ENCODE results near the gene SERPINA4. TPM values are rescaled to one million over a fixed set of nuclear protein-coding genes. Genes with fewer than 3 reads are reported as not detected.

The SERPINA4 gene
- total and polyA plus RNA-seq, 2 donors (not counting 1 experiment from before 2014, with no cell fraction given): not detected

DNA sequence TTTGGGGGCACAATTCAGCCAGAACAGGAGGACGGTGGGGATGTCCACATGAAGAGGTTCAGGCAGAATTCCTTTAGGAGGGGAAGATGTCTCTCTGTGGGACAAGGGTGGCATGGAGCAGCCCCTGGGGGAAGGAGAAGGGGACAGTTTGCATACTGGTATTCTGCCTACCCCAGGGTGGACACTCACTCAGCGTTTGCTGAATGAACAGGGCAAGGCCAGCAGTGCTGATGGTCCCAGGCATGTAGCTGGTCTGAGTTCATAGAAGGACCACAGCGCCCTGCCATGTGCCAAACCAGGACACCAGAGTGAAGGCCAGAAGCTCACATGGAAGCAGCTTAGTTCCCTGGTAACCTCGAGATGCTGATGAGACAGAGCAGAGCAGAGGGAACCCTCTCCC lies 25.4 kb downstream of the SERPINA4 start:
- Histone ChIP-seq H4K20me1 (ENCODE audit: control insufficient read depth, extremely low read depth, insufficient read depth, low read length) (no peaks in the 10 kb centered on the region), H3K27me3 (ENCODE audit: control insufficient read depth, insufficient read depth, low read length) (no peaks in the 10 kb centered on the region), H2AFZ (ENCODE audit: low read length) (no peak overlapping the region), H3K79me2 (ENCODE audit: control insufficient read depth, insufficient read depth, low read length) (no peaks in the 10 kb centered on the region), H3K4me1 (ENCODE audit: control insufficient read depth, extremely low read depth, insufficient read depth, low read length) (no peaks in the 10 kb centered on the region), H3K27ac (ENCODE audit: insufficient read depth, low read length) (no peak overlapping the region), H3K36me3 (ENCODE audit: control insufficient read depth, insufficient read depth, low read length) (no peaks in the 10 kb centered on the region), H3K4me2 (ENCODE audit: extremely low read depth, insufficient read depth, low read length) (no peak overlapping the region), H3K9me3 (ENCODE audit: control insufficient read depth, insufficient read depth, low read depth, low read length) (no peaks in the 10 kb centered on the region), H3K9ac (ENCODE audit: insufficient read depth, low read length) (no peak overlapping the region), H3K4me3 (replicated peaks in 1 of 4; ENCODE audit: control extremely low read depth in 1 of 4, insufficient read depth in 1 of 4, low read depth in 3 of 4, low read length in 4 of 4) (no peak overlapping the region)
- no peak for TF ChIP-seq EZH2 (IDR thresholded peaks at IDR 0.05; ENCODE audit: low read length, missing control alignments)
- TF ChIP-seq, protein P1, sequence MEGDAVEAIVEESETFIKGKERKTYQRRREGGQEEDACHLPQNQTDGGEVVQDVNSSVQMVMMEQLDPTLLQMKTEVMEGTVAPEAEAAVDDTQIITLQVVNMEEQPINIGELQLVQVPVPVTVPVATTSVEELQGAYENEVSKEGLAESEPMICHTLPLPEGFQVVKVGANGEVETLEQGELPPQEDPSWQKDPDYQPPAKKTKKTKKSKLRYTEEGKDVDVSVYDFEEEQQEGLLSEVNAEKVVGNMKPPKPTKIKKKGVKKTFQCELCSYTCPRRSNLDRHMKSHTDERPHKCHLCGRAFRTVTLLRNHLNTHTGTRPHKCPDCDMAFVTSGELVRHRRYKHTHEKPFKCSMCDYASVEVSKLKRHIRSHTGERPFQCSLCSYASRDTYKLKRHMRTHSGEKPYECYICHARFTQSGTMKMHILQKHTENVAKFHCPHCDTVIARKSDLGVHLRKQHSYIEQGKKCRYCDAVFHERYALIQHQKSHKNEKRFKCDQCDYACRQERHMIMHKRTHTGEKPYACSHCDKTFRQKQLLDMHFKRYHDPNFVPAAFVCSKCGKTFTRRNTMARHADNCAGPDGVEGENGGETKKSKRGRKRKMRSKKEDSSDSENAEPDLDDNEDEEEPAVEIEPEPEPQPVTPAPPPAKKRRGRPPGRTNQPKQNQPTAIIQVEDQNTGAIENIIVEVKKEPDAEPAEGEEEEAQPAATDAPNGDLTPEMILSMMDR (conservative IDR thresholded peaks at IDR 0.05 in 1 of 2, IDR thresholded peaks at IDR 0.05 in 1 of 2; ENCODE audit: low read depth in 1 of 2, low read length in 2 of 2): no peak
- DNase-seq (ENCODE audit: low read depth in 2 of 2): no peak

DNA sequence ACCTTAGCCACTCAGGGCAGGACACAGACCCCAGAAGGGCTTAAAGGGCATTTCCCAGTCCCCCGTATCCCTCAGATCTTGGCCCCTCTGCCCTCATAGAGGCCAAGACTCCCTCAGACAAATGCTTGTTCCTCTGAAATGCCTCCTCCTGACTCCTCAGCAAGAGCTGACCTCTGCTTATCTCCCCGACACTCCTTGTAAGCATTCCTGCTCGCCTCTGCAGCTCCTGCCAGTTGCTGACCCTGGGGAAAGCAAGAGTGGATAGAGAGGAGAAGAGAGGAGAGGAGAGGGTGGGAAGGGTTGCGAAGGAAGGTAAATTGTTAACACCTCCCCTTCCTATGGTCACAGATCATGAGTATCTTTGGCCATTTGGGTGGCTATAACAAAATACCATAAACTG lies 27.1 kb downstream of the SERPINA4 start:
- H3K36me3 ChIP-seq (ENCODE audit: control insufficient read depth, insufficient read depth, low read length): no peaks in the 10 kb centered on the region
- H2AFZ ChIP-seq (ENCODE audit: low read length): no peak overlapping the region
- H3K9me3 ChIP-seq (ENCODE audit: control insufficient read depth, insufficient read depth, low read depth, low read length): no peaks in the 10 kb centered on the region
- H3K9ac ChIP-seq (ENCODE audit: insufficient read depth, low read length): no peak overlapping the region
- H3K4me3 ChIP-seq (replicated peaks in 1 of 4; ENCODE audit: control extremely low read depth in 1 of 4, insufficient read depth in 1 of 4, low read depth in 3 of 4, low read length in 4 of 4): no peak overlapping the region
- H4K20me1 ChIP-seq (ENCODE audit: control insufficient read depth, extremely low read depth, insufficient read depth, low read length): no peaks in the 10 kb centered on the region
- H3K79me2 ChIP-seq (ENCODE audit: control insufficient read depth, insufficient read depth, low read length): no peaks in the 10 kb centered on the region
- TF ChIP-seq EZH2 (IDR thresholded peaks at IDR 0.05; ENCODE audit: low read length, missing control alignments): no peak
- TF ChIP-seq, protein P1 (conservative IDR thresholded peaks at IDR 0.05 in 1 of 2, IDR thresholded peaks at IDR 0.05 in 1 of 2; ENCODE audit: low read depth in 1 of 2, low read length in 2 of 2): no peak
- H3K27ac ChIP-seq (ENCODE audit: insufficient read depth, low read length): no peak overlapping the region
- no peaks in the 10 kb centered on the region for H3K4me1 ChIP-seq (ENCODE audit: control insufficient read depth, extremely low read depth, insufficient read depth, low read length)
- no peaks in the 10 kb centered on the region for H3K27me3 ChIP-seq (ENCODE audit: control insufficient read depth, insufficient read depth, low read length)
- no peak for DNase-seq (ENCODE audit: low read depth in 2 of 2)
- no peak overlapping the region for H3K4me2 ChIP-seq (ENCODE audit: extremely low read depth, insufficient read depth, low read length)

DNA sequence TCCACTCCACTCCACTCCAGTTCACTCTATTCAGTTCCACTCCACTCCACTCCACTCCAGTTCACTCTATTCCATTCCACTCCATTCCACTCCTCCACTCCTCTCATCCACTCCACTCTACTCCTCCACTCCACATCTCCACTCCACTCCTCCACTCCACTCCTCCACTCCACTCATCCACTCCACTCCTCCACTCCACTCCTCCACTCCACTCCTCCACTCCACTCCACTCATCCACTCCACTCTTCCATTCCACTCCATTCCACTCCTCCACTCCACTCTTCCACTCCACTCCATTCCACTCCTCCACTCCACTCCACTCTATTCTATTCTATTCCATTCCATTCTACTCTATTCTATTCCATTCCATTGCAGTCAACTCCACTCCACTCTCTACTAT lies 29.8 kb downstream of the SERPINA4 start:
- Histone ChIP-seq H3K79me2 (ENCODE audit: control insufficient read depth, insufficient read depth, low read length) (no peaks in the 10 kb centered on the region), H3K4me1 (ENCODE audit: control insufficient read depth, extremely low read depth, insufficient read depth, low read length) (no peaks in the 10 kb centered on the region), H4K20me1 (ENCODE audit: control insufficient read depth, extremely low read depth, insufficient read depth, low read length) (no peaks in the 10 kb centered on the region), H3K4me2 (ENCODE audit: extremely low read depth, insufficient read depth, low read length) (no peak overlapping the region), H2AFZ (ENCODE audit: low read length) (no peak overlapping the region), H3K27ac (ENCODE audit: insufficient read depth, low read length) (no peak overlapping the region), H3K36me3 (ENCODE audit: control insufficient read depth, insufficient read depth, low read length) (no peaks in the 10 kb centered on the region), H3K4me3 (replicated peaks in 1 of 4; ENCODE audit: control extremely low read depth in 1 of 4, insufficient read depth in 1 of 4, low read depth in 3 of 4, low read length in 4 of 4) (no peak overlapping the region), H3K27me3 (ENCODE audit: control insufficient read depth, insufficient read depth, low read length) (no peaks in the 10 kb centered on the region), H3K9ac (ENCODE audit: insufficient read depth, low read length) (no peak overlapping the region), H3K9me3 (ENCODE audit: control insufficient read depth, insufficient read depth, low read depth, low read length) (no peaks in the 10 kb centered on the region)
- no peak for DNase-seq (ENCODE audit: low read depth in 2 of 2)
- TF ChIP-seq EZH2 (IDR thresholded peaks at IDR 0.05; ENCODE audit: low read length, missing control alignments): no peak
- TF ChIP-seq, protein P1 (conservative IDR thresholded peaks at IDR 0.05 in 1 of 2, IDR thresholded peaks at IDR 0.05 in 1 of 2; ENCODE audit: low read depth in 1 of 2, low read length in 2 of 2): no peak

All from fibroblast of lung (primary cell).